ENCODE results near the gene DGKH. TPM values are rescaled to one million over a fixed set of nuclear protein-coding genes. Genes with fewer than 3 reads are reported as not detected.

The DGKH gene
- total and polyA plus RNA-seq, 9 of the 15 experiments (the other 6 are each of a cell fraction or from before 2014, with no cell fraction given), result 0.38 to 4.4 (median 3.1) TPM

GRCh38 chr13:42275506-42275905, 227.1 kb downstream of the DGKH start:
- Histone ChIP-seq H3K79me2 (ENCODE audit: control insufficient read depth, insufficient read depth, low read length) (peaks cover 85% of the 10 kb centered on the region), H3K9me1 (ENCODE audit: control insufficient read depth, insufficient read depth, low read length) (no peaks in the 10 kb centered on the region), H3K27ac (ENCODE audit: extremely low read depth, low read depth, low read length) (no peak overlapping the region; the same call in 2 of the 3 replicates), H3K4me2 (ENCODE audit: insufficient read depth, low read length) (peak overlapping the region; percentile 91), H3K4me3 (no peak overlapping the region), H4K20me1 (replicated peaks; ENCODE audit: control insufficient read depth, insufficient read depth, low read length) (no peaks in the 10 kb centered on the region), H2AFZ (ENCODE audit: low read depth, low read length) (no peak overlapping the region), H3K27me3 (ENCODE audit: control insufficient read depth in 2 of 2, insufficient read depth in 2 of 2, low read length in 2 of 2) (no peaks in the 10 kb centered on the region), H3K4me1 (replicated peaks in 1 of 2; ENCODE audit: control insufficient read depth in 2 of 2, insufficient read depth in 2 of 2, low read length in 2 of 2) (peaks cover 19% of the 10 kb centered on the region in 2 experiments; a peak in 4 of 5 replicates), H3K9me3 (replicated peaks; ENCODE audit: control insufficient read depth, insufficient read depth, low read depth, low read length) (peaks cover 7% of the 10 kb centered on the region), H3K9ac (ENCODE audit: insufficient read depth in 1 of 2, low read depth in 2 of 2, low read length in 2 of 2) (peak overlapping the region in 1 of 2 experiments; percentile 87; a peak in 1 of 4 replicates), H3K36me3 (ENCODE audit: control insufficient read depth, insufficient read depth, low read length) (no peaks in the 10 kb centered on the region; the same call in 2 of the 3 replicates)
- ATAC-seq, result no peak
- BruUV-seq (replicated peaks), result no TSS peak
- in situ Hi-C loops (cut with MboI) (no loop called here), intact Hi-C loops (cut with micrococcal nuclease) (loop anchor here (10.0 kb wide), 1 partner anchor 231 kb away; the partner anchor contains the start of gene DGKH)
- WGBS (ENCODE audit: insufficient coverage, low coverage, missing lambda C conversion rate), result 28% methylated on average over 4 of the region's 4 CpGs
- no peak for FAIRE-seq
- DNase-seq (ENCODE audit: extremely low read depth in 1 of 4, low spot score in 3 of 4), result no peak
- POLR2A ChIA-PET, result no interaction called here
- CTCF ChIA-PET (ENCODE audit: low intra/inter-chr PET ratio), result no interaction called here
- TF ChIP-seq, protein P1, sequence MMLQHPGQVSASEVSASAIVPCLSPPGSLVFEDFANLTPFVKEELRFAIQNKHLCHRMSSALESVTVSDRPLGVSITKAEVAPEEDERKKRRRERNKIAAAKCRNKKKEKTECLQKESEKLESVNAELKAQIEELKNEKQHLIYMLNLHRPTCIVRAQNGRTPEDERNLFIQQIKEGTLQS (IDR thresholded peaks at IDR 0.05), result no peak
- TF ChIP-seq, protein P1 (CRISPR knock-in tag; conservative IDR thresholded peaks at IDR 0.05), result no peak
- no peak for TF ChIP-seq MCM3 (IDR thresholded peaks at IDR 0.05)
- no peak for TF ChIP-seq ZNF121 (CRISPR knock-in tag; conservative IDR thresholded peaks at IDR 0.05)
- TF ChIP-seq SRSF1 (IDR thresholded peaks at IDR 0.05; ENCODE audit: low read depth, low read length), result no peak
- TF ChIP-seq, protein P2, sequence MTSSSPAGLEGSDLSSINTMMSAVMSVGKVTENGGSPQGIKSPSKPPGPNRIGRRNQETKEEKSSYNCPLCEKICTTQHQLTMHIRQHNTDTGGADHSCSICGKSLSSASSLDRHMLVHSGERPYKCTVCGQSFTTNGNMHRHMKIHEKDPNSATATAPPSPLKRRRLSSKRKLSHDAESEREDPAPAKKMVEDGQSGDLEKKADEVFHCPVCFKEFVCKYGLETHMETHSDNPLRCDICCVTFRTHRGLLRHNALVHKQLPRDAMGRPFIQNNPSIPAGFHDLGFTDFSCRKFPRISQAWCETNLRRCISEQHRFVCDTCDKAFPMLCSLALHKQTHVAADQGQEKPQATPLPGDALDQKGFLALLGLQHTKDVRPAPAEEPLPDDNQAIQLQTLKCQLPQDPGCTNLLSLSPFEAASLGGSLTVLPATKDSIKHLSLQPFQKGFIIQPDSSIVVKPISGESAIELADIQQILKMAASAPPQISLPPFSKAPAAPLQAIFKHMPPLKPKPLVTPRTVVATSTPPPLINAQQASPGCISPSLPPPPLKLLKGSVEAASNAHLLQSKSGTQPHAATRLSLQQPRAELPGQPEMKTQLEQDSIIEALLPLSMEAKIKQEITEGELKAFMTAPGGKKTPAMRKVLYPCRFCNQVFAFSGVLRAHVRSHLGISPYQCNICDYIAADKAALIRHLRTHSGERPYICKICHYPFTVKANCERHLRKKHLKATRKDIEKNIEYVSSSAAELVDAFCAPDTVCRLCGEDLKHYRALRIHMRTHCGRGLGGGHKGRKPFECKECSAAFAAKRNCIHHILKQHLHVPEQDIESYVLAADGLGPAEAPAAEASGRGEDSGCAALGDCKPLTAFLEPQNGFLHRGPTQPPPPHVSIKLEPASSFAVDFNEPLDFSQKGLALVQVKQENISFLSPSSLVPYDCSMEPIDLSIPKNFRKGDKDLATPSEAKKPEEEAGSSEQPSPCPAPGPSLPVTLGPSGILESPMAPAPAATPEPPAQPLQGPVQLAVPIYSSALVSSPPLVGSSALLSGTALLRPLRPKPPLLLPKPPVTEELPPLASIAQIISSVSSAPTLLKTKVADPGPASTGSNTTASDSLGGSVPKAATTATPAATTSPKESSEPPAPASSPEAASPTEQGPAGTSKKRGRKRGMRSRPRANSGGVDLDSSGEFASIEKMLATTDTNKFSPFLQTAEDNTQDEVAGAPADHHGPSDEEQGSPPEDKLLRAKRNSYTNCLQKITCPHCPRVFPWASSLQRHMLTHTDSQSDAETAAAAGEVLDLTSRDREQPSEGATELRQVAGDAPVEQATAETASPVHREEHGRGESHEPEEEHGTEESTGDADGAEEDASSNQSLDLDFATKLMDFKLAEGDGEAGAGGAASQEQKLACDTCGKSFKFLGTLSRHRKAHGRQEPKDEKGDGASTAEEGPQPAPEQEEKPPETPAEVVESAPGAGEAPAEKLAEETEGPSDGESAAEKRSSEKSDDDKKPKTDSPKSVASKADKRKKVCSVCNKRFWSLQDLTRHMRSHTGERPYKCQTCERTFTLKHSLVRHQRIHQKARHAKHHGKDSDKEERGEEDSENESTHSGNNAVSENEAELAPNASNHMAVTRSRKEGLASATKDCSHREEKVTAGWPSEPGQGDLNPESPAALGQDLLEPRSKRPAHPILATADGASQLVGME (CRISPR knock-in tag; IDR thresholded peaks at IDR 0.05), result no peak
- TF ChIP-seq KHSRP (IDR thresholded peaks at IDR 0.05), result no peak
- no peak for TF ChIP-seq TFAM (CRISPR knock-in tag; conservative IDR thresholded peaks at IDR 0.05)
- TF ChIP-seq ZNF184 (CRISPR knock-in tag; IDR thresholded peaks at IDR 0.05), result no peak
- TF ChIP-seq XRCC5 (IDR thresholded peaks at IDR 0.05; ENCODE audit: low read depth, low read length), result no peak
- peak; percentile 95 for TF ChIP-seq BCOR (IDR thresholded peaks at IDR 0.05)
- no peak for TF ChIP-seq ZNF551 (CRISPR knock-in tag; IDR thresholded peaks at IDR 0.05)
- no peak for TF ChIP-seq RBM34 (IDR thresholded peaks at IDR 0.05; ENCODE audit: borderline replicate concordance, insufficient read depth, low read length)
- TF ChIP-seq NONO (IDR thresholded peaks at IDR 0.05; ENCODE audit: low read depth in 2 of 2, low read length in 1 of 2), result no peak

Data from K562 (cell line).